HUES6 (cell line): ENCODE results near the gene GPI.

Source experiments
- H3K27ac ChIP-seq: 2 replicates; pipeline ENCODE4 v1.7.0; 2013; ENCODE audit warnings: low read depth, mild to moderate bottlenecking, low read length, inconsistent platforms
- H3K27me3 ChIP-seq: 2 replicates; pipeline ENCODE4 v1.6.1; 2013; ENCODE audit warnings: low read length; ENCODE audit not compliant: control insufficient read depth, insufficient read depth
- H3K36me3 ChIP-seq: 2 replicates; pipeline ENCODE4 v1.6.1; 2013; ENCODE audit warnings: low read length; ENCODE audit not compliant: control insufficient read depth, insufficient read depth
- H3K4me1 ChIP-seq: 2 replicates; pipeline ENCODE4 v1.6.1; 2013; ENCODE audit warnings: low read length; ENCODE audit not compliant: control insufficient read depth, insufficient read depth
- H3K4me3 ChIP-seq: 2 replicates; pipeline ENCODE4 v1.5.1; 2013; ENCODE audit warnings: low read depth, low read length
- H3K9ac ChIP-seq: one replicate; pipeline ENCODE4 v1.6.1; 2013; ENCODE audit warnings: mild to moderate bottlenecking, low read length
- H3K9me3 ChIP-seq: 2 replicates; pipeline ENCODE4 v1.6.1; 2013; ENCODE audit warnings: low read depth, low read length; ENCODE audit not compliant: control insufficient read depth, insufficient read depth

GPI gene

GRCh38 chr19:34370117-34370516, 5.1 kb downstream of the GPI start:
- H3K36me3 ChIP-seq: peaks cover 72% of the 10 kb centered on the region
- no peak overlapping the region for H3K4me3 ChIP-seq

GRCh38 chr19:34370983-34371382, 6.0 kb downstream of the GPI start:
- no peaks in the 10 kb centered on the region for H3K9me3 ChIP-seq
- no peak overlapping the region for H3K9ac ChIP-seq
- H3K4me1 ChIP-seq: peaks cover 5% of the 10 kb centered on the region
- peaks cover 80% of the 10 kb centered on the region for H3K36me3 ChIP-seq
- H3K27me3 ChIP-seq: no peaks in the 10 kb centered on the region
- no peak overlapping the region for H3K4me3 ChIP-seq
- H3K27ac ChIP-seq: no peak overlapping the region

More at GRCh38 chr19:34370117-34370516, 5.1 kb downstream of the GPI start:
- no peak overlapping the region for H3K9ac ChIP-seq
- H3K9me3 ChIP-seq: no peaks in the 10 kb centered on the region
- peaks cover 7% of the 10 kb centered on the region for H3K4me1 ChIP-seq
- no peak overlapping the region for H3K27ac ChIP-seq
- H3K27me3 ChIP-seq: no peaks in the 10 kb centered on the region

- no peak overlapping the region for H3K9ac ChIP-seq
- H3K36me3 ChIP-seq: peaks cover 76% of the 10 kb centered on the region
- H3K27ac ChIP-seq: no peak overlapping the region
- no peaks in the 10 kb centered on the region for H3K27me3 ChIP-seq
- no peak overlapping the region for H3K4me3 ChIP-seq
- H3K4me1 ChIP-seq: no peaks in the 10 kb centered on the region
- H3K9me3 ChIP-seq: no peaks in the 10 kb centered on the region
Observed at GRCh38 chr19:34373601-34374288, 8.7 kb downstream of the GPI start.

- no peaks in the 10 kb centered on the region for H3K9me3 ChIP-seq
- H3K27ac ChIP-seq: no peak overlapping the region; the same call in 1 of the 2 replicates
- H3K4me1 ChIP-seq: no peaks in the 10 kb centered on the region
- H3K9ac ChIP-seq: no peak overlapping the region
- H3K4me3 ChIP-seq: no peak overlapping the region
- no peaks in the 10 kb centered on the region for H3K27me3 ChIP-seq
- H3K36me3 ChIP-seq: peaks cover 76% of the 10 kb centered on the region
Observed at GRCh38 chr19:34375598-34375997, 10.6 kb downstream of the GPI start.

DNA sequence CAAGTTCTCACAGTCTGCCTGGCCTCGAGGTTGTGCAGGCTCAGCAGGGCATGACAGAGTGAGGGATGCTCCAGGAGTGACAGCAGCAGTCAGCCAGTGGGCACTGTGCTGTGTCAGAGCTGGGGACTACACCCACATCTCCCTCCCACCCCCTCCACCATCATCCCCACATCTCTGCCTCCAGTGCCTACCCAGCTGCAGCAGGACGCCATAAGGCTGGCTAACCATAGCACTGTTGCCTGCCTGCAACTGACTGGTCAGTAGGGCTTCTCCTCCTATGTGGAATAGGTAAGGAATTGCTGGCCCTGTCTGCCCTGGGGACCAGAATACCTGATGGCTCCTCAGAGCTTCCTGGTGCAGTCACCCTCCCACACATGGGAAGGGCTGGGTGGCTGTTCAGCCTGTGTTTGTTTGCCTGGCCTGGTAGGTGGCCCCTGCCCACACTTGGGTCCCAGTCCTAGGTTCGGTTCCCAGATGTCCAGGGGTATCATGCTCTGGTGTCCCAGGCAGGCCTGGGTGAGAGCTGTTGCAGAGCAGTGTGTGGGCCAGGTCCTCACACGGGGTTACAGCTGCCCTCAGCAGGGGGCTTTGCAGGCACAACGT, 15.7 kb downstream of the GPI start:
- no peak overlapping the region for H3K4me3 ChIP-seq
- no peaks in the 10 kb centered on the region for H3K9me3 ChIP-seq
- H3K27me3 ChIP-seq: no peaks in the 10 kb centered on the region
- no peak overlapping the region for H3K9ac ChIP-seq
- H3K27ac ChIP-seq: no peak overlapping the region
- H3K36me3 ChIP-seq: peaks cover 88% of the 10 kb centered on the region
- H3K4me1 ChIP-seq: no peaks in the 10 kb centered on the region

GRCh38 chr19:34381399-34382251, 16.6 kb downstream of the GPI start:
- Histone ChIP-seq H3K27ac (no peak overlapping the region), H3K9me3 (no peaks in the 10 kb centered on the region), H3K4me3 (no peak overlapping the region), H3K4me1 (no peaks in the 10 kb centered on the region), H3K27me3 (no peaks in the 10 kb centered on the region), H3K9ac (no peak overlapping the region), H3K36me3 (peaks cover 89% of the 10 kb centered on the region)

GRCh38 chr19:34382471-34382870, 17.5 kb downstream of the GPI start:
- Histone ChIP-seq H3K9ac (no peak overlapping the region), H3K9me3 (no peaks in the 10 kb centered on the region), H3K27ac (no peak overlapping the region), H3K4me3 (no peak overlapping the region), H3K36me3 (peaks cover 93% of the 10 kb centered on the region), H3K27me3 (no peaks in the 10 kb centered on the region), H3K4me1 (no peaks in the 10 kb centered on the region)

DNA sequence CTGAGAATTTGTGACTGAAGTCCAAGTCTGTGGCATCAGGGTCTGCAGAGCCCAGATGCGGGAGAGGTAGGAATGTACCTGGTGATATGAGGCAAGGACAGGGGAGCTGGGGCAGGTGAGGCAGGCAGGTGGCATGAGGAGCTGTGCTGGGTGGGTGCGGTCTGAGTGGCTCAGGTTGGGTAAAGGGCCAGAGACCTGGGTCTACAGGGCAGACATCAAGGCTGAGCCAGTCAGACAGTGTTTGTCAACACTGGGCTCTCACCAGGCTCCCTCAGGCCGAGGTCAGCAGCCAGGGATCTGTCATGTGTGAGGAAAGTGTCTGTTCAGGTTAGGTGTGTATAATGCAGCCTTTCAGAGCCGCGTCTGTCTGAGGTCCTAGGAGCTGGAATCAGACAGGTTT, 18.6 kb downstream of the GPI start:
- Histone ChIP-seq H3K27ac (no peak overlapping the region), H3K36me3 (peaks cover 94% of the 10 kb centered on the region), H3K4me1 (no peaks in the 10 kb centered on the region), H3K9me3 (no peaks in the 10 kb centered on the region), H3K4me3 (no peak overlapping the region), H3K9ac (no peak overlapping the region), H3K27me3 (no peaks in the 10 kb centered on the region)

- Histone ChIP-seq H3K27ac (no peak overlapping the region), H3K36me3 (peaks cover 95% of the 10 kb centered on the region), H3K4me3 (no peak overlapping the region)
Observed at GRCh38 chr19:34386645-34387445, 21.8 kb downstream of the GPI start.

DNA sequence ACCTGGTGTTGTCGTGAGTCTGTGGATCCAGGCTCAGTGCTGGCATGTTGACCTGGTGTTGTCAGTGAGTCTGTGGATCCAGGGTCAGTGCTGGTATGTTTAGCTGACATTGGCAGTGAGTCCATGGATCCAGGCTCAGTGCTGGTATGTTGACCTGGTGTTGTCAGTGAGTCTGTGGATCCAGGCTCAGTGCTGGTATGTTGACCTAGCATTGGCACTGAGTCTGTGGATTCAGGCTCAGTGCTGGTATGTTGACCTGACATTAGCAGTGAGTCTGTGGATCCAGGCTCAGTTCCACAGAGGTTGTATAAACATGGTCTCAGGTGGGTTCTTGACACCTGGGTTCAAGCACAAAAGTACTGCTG, 22.4 kb downstream of the GPI start:
- H3K4me1 ChIP-seq: no peaks in the 10 kb centered on the region

More at GRCh38 chr19:34386645-34387445, 21.8 kb downstream of the GPI start:
- no peak overlapping the region for H3K9ac ChIP-seq
- H3K4me1 ChIP-seq: no peaks in the 10 kb centered on the region
- H3K9me3 ChIP-seq: no peaks in the 10 kb centered on the region
- no peaks in the 10 kb centered on the region for H3K27me3 ChIP-seq

More for the DNA sequence above, 22.4 kb downstream of the GPI start:
- H3K4me3 ChIP-seq: no peak overlapping the region
- H3K9me3 ChIP-seq: no peaks in the 10 kb centered on the region
- no peak overlapping the region for H3K9ac ChIP-seq
- peaks cover 95% of the 10 kb centered on the region for H3K36me3 ChIP-seq
- no peak overlapping the region for H3K27ac ChIP-seq
- H3K27me3 ChIP-seq: no peaks in the 10 kb centered on the region
